SK-N-SH treated with all-trans-retinoic acid at 6 μM for 48 hours (cell line): ENCODE measurements around the gene METTL6.

ENCODE experiments used
- ARNTL ChIP-seq: fragments of 450-650 bp; formaldehyde crosslinking; IDR thresholded peaks from 2 replicates; pipeline ENCODE4 v1.5.0; 2020; ENCODE audit warnings: low read depth, mild to moderate bottlenecking, moderate library complexity, borderline replicate concordance
- BACH2 ChIP-seq: fragments of 250-450 bp; sonication (Bioruptor Pico); IDR thresholded peaks from 2 replicates; pipeline ENCODE4 v1.9.0; 2021; ENCODE audit warnings: mild to moderate bottlenecking, borderline replicate concordance
- CSRNP3 ChIP-seq: fragments of 250-450 bp; sonication (Bioruptor Pico); IDR thresholded peaks from 2 replicates; pipeline ENCODE4 v1.5.1; 2021; ENCODE audit warnings: mild to moderate bottlenecking, moderate library complexity
- ESRRG ChIP-seq: fragments of 250-450 bp; sonication (Bioruptor Pico); IDR thresholded peaks from 2 replicates; pipeline ENCODE4 v1.6.1; 2021; ENCODE audit warnings: mild to moderate bottlenecking
- GLIS3 ChIP-seq: fragments of 250-450 bp; sonication (Bioruptor Pico); IDR thresholded peaks from 2 replicates; pipeline ENCODE4 v1.5.0; 2020; ENCODE audit warnings: mild to moderate bottlenecking, moderate library complexity
- ISL1 ChIP-seq: fragments of 250-450 bp; sonication (Bioruptor Pico); IDR thresholded peaks from 2 replicates; pipeline ENCODE4 v2.1.2; 2022; ENCODE audit warnings: mild to moderate bottlenecking, moderate library complexity
- PATZ1 ChIP-seq: fragments of 250-450 bp; sonication (Bioruptor Pico); IDR thresholded peaks from 2 replicates; pipeline ENCODE4 v1.8.0; 2020; ENCODE audit warnings: mild to moderate bottlenecking, moderate library complexity, borderline replicate concordance
- RARB ChIP-seq: fragments of 250-450 bp; sonication (Bioruptor Pico); IDR thresholded peaks from 2 replicates; pipeline ENCODE4 v1.8.0; 2021; ENCODE audit warnings: mild to moderate bottlenecking, moderate library complexity
- TCF4 ChIP-seq: fragments of 250-450 bp; sonication (Bioruptor Pico); IDR thresholded peaks from 2 replicates; pipeline ENCODE4 v1.8.0; 2021; ENCODE audit warnings: mild to moderate bottlenecking, moderate library complexity, borderline replicate concordance
- ZC3H10 ChIP-seq: fragments of 250-450 bp; sonication (Bioruptor Pico); IDR thresholded peaks from 2 replicates; pipeline ENCODE4 v1.5.1; 2021; ENCODE audit warnings: mild to moderate bottlenecking, moderate library complexity
- ZFP3 ChIP-seq: fragments of 250-450 bp; sonication (Bioruptor Pico); IDR thresholded peaks from 2 replicates; pipeline ENCODE4 v1.5.0; 2020; ENCODE audit warnings: mild to moderate bottlenecking, moderate library complexity
- ZNF565 ChIP-seq: fragments of 450-650 bp; formaldehyde crosslinking; conservative IDR thresholded peaks from 2 replicates; pipeline ENCODE4 v1.5.0; 2020; ENCODE audit warnings: low read depth, mild to moderate bottlenecking, moderate library complexity
- ZNF70 ChIP-seq: fragments of 450-650 bp; formaldehyde crosslinking; IDR thresholded peaks from 2 replicates; pipeline ENCODE4 v1.5.0; 2020; ENCODE audit warnings: mild to moderate bottlenecking, moderate library complexity
- ZNF8 ChIP-seq: fragments of 450-650 bp; formaldehyde crosslinking; IDR thresholded peaks from 2 replicates; pipeline ENCODE4 v1.5.0; 2020; ENCODE audit warnings: mild to moderate bottlenecking, moderate library complexity

- TF ChIP-seq RARB (CRISPR knock-in tag) (no peak), ZFP3 (no peak), PATZ1 (CRISPR knock-in tag) (no peak), ARNTL (CRISPR knock-in tag) (no peak), ZNF565 (CRISPR knock-in tag) (no peak), ZNF70 (CRISPR knock-in tag) (no peak), ZNF8 (CRISPR knock-in tag) (no peak), CSRNP3 (no peak), TCF4 (CRISPR knock-in tag) (no peak), ISL1 (CRISPR knock-in tag) (no peak), ESRRG (no peak), ZC3H10 (CRISPR knock-in tag) (no peak), BACH2 (CRISPR knock-in tag) (no peak), GLIS3 (no peak)
Observed at GRCh38 chr3:15467227-15468181, 40.2 kb upstream of the METTL6 start.
